ENCODE results near the gene CRPPA.

DNA sequence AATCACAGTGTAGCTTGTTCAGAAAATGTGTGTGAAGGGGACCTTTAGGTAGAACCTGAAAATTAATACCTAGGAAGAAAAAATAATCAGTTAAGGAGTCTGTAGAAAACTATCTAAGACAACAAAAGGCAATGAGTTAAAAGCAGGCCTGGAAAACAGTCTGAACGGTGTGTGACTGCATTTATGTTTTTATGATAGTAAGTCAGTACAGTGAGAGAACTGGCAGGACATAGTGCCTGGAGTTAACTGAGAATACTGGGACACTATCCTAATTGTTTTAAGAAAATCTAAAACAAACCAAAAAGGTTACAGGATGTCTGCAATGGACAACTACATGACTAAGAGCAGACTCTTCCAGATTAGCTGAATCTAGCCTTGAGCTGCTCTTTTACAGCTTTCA is 17.9 kb downstream of the CRPPA start:
- TF ChIP-seq, protein P1, sequence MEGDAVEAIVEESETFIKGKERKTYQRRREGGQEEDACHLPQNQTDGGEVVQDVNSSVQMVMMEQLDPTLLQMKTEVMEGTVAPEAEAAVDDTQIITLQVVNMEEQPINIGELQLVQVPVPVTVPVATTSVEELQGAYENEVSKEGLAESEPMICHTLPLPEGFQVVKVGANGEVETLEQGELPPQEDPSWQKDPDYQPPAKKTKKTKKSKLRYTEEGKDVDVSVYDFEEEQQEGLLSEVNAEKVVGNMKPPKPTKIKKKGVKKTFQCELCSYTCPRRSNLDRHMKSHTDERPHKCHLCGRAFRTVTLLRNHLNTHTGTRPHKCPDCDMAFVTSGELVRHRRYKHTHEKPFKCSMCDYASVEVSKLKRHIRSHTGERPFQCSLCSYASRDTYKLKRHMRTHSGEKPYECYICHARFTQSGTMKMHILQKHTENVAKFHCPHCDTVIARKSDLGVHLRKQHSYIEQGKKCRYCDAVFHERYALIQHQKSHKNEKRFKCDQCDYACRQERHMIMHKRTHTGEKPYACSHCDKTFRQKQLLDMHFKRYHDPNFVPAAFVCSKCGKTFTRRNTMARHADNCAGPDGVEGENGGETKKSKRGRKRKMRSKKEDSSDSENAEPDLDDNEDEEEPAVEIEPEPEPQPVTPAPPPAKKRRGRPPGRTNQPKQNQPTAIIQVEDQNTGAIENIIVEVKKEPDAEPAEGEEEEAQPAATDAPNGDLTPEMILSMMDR (IDR thresholded peaks at IDR 0.05), result no peak
- TF ChIP-seq POLR2A (IDR thresholded peaks at IDR 0.05), result no peak
